Right lung (tissue), 5 donors: ENCODE results near the gene ADGRA1. TPM values are rescaled to one million over a fixed set of nuclear protein-coding genes. Genes with fewer than 3 reads are reported as not detected.
"Not testable (repeated sequence)": the region's sequence is repeated elsewhere in the genome, so short reads cannot be mapped to it uniquely, and the experiment has no call there.

Experiments
- DNase-seq, 2 donors: peaks; one replicate each; pipeline ENCODE4 v3.0.0-alpha.2; 2013
- polyA plus RNA-seq, 5 donors: library from polyadenylated mRNA; unstranded; fragments of 120-200 nt; gene quantifications; one replicate each; pipeline versions ENCODE4 v1.2.1 to v1.2.3, GENCODE V29; 2013; ENCODE audit warnings: inconsistent platforms in 1 of 5, low replicate concordance in 1 of 5; ENCODE audit not compliant: insufficient read length in 5 of 5, insufficient read depth in 1 of 5

The ADGRA1 gene
- polyA plus RNA-seq, 5 donors, result 0.08 to 0.28 (median 0.10) TPM; not detected in 1

- DNase-seq, result no peak
Observed at GRCh38 chr10:133162178-133162909, 74.6 kb downstream of the ADGRA1 start.

GRCh38 chr10:133162910-133163856, 75.5 kb downstream of the ADGRA1 start:
- no peak for DNase-seq

DNA sequence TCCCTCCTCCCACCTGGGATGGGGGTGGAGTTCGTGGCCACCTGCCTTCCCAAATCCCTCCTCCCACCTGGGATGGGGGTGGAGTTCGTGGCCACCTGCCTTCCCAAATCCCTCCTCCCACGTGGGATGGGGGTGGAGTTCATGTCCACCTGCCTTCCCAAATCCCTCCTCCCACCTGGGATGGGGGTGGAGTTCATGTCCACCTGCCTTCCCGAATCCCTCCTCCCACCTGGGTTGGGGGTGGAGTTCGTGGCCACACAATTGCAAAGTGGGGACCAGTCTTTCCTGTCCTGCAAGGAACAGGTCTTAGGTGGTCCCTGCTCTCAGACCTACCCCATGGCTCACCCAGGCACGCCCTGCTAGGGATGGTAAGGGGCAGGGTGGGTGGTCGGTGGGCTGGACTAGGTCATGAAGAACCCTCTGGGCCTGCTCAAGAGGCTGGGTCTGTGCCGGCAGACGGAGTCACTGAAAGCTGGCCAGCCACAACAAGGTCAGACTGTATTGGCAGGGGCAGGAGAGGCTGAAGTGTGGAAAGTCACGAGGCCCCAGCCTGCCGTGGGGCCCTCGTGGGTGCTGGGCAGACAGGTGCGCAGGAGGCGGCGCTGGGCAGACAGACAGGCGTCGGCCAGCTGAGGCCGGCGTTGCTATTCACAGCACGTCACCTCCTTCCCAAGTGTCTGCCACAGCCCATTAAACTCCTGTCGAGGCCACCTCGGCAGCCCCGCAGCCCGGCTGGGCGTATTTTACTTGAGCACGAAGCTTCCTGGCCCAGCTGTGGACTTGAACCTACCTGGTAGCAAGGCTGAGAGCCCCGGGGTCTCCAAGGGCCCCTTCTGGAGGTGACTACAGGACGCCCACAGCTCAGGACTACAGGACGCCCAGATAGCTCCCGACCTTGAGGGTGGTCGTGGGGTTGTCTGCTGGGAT, 76.4 kb downstream of the ADGRA1 start:
- DNase-seq, result no peak

GRCh38 chr10:133164816-133165555, 77.3 kb downstream of the ADGRA1 start:
- DNase-seq, result no peak

- DNase-seq, result no peak
Observed at GRCh38 chr10:133165556-133166503, 78.1 kb downstream of the ADGRA1 start.

- no peak for DNase-seq
Observed at GRCh38 chr10:133166504-133166827, 78.7 kb downstream of the ADGRA1 start.

DNA sequence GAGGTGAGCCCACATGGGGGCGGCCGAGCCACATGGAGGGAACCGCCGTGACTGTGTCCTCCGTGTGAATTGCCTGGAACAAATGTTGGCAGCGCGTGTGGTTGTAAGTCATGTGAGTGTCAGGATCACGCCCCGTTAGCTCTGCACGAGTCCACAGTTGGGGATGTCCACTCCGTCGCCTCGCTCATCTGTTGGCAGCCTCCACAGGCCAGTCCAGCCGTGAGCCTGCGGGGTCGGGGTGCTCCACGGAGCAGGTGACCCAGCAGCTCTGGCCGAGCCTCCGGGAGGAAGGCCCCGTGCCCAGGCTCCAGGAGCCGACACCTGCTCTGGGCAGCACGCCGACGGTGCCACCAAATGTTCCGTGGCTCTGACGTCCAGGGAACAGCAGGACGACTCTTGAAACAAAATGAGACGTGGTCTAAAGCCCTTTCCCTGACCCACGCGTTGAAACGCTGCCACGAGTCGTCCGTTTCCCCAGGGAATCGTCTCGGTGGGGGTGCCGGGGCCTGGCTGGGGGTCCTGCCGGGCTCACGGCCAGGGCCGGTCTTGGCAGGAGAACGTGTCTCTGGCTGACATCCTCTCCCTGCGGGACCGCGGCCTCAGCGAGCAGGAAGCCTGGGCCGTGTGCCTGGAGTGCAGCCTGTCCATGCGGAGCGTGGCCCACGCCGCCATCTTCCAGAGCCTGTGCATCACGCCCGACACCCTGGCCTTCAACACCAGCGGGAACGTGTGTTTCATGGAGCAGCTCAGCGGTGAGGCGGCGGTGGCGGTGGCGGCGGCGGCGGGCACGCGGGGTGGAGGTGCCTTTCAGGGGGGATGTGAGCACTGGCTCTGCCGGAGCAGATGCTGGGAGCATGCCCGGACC, 79.3 kb downstream of the ADGRA1 start:
- DNase-seq, result peak in 1 of 2 donors; percentile 30

- no peak for DNase-seq
Observed at GRCh38 chr10:133167693-133168616, 80.2 kb downstream of the ADGRA1 start.

DNA sequence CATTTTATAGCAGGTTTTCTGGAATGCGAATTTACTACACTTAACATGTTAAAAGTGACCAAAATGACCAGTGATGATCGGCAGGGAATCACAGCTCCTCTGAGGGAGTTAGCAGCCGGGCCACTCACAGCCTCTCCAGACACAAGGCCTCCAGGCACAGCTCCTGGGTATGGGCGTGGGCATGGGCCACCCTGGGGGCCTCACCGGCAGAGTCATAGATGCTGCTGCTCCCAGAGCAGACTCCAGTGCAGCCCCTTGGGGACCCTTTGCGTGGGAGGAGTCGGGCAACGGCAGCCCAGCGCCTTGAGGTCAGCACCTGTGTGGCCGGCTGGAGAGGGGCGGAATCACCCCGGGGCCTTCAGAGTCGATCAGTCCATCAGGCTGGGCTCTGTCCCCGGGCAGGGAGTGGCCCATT, 80.9 kb downstream of the ADGRA1 start:
- DNase-seq, result no peak

GRCh38 chr10:133169173-133169947, 81.6 kb downstream of the ADGRA1 start:
- DNase-seq, result no peak

- DNase-seq, result no peak
Observed at GRCh38 chr10:133170092-133170491, 82.4 kb downstream of the ADGRA1 start.

DNA sequence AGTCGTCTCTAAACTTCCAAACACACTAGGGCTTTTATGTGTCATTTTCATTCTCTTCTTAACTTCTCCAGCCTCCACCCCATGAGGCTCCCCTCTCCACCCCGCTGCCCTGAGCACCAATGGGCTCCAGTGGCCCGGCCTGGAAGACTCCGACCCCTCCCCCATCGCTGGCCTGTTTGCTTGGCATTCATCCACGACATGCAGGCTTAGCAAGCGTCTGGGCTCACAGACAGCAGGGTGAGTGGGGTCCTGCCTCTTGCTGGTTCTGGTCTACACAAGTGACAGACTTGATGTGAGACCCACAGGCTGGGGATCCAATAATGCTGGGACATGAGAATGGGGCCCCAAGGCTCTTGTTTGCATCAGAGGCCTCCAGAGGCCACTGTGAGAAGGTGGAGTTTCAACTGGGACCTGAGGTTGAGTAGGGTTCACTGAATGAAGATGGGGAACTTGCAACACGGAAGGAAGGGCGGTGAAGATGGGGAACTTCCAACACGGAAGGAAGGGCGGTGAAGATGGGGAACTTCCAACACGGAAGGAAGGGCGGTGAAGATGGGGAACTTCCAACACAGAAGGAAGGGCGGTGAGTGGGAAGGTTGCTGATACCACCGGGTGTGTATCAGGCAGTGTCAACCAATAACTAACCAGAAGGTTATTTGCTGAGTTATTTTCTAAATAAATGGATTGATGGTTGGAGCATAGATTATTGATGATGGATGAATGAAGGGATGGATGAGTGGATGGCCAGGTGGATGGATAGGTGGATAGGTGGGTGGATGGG, 86.3 kb downstream of the ADGRA1 start:
- no peak for DNase-seq

- DNase-seq, result no peak
Observed at GRCh38 chr10:133174689-133175263, 87.1 kb downstream of the ADGRA1 start.

GRCh38 chr10:133175624-133176023, 87.9 kb downstream of the ADGRA1 start:
- DNase-seq, result not testable (repeated sequence)

DNA sequence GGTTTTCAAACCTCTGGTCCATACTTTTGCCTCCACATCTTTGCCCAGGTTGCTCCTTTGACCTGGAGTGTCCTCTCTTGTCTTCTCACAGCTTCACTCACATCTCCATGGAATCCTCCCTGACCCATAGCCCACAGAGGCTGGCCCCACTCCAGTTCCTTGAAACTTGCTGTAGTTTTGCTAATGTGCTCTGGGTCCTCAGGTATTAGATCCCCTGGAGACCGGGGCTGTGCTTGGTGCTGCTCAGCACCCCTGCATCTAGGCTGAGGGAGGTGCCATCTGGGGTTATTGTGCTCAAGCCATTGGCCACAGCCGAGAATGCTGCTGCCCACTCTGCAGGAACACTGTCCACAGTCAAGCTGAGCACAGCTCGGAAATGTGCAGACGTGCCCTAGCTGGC, 88.8 kb downstream of the ADGRA1 start:
- DNase-seq, result no peak
